HepG2 (cell line): Measurements from ENCODE around the gene ABCB8. TPM values are rescaled to one million over a fixed set of nuclear protein-coding genes. Genes with fewer than 3 reads are reported as not detected.

Source experiments
- E2F5 ChIP-seq: sonication (generic); formaldehyde crosslinking; conservative IDR thresholded peaks from 2 replicates; pipeline ENCODE4 v1.4.0; 2020; ENCODE audit warnings: missing genetic modification reagents
- ETV5 ChIP-seq: IDR thresholded peaks from 2 replicates; pipeline ENCODE4 v1.6.1; 2018; ENCODE audit warnings: missing biosample characterization, missing genetic modification reagents, inconsistent platforms, borderline replicate concordance
- GATAD2A ChIP-seq: IDR thresholded peaks from 2 replicates; pipeline ENCODE4 v1.6.1; 2016
- HIC2 ChIP-seq: sonication (generic); formaldehyde crosslinking; IDR thresholded peaks from 2 replicates; pipeline ENCODE4 v1.9.0; 2022; ENCODE audit warnings: low read depth, missing genetic modification reagents
- HNRNPH1 ChIP-seq: fragments of 200-400 bp; formaldehyde crosslinking; optimal IDR thresholded peaks from 2 replicates; pipeline ENCODE3; 2017; ENCODE audit warnings: mild to moderate bottlenecking, low read depth, low read length
- KDM3A ChIP-seq: IDR thresholded peaks from 2 replicates; pipeline ENCODE4 v1.6.1; 2018; ENCODE audit warnings: low read depth, missing compliant biosample characterization
- NONO ChIP-seq, 2 experiments: fragments of 450-650 bp in 1 of 2; sonication (generic) in 1 of 2; formaldehyde crosslinking in 1 of 2; IDR thresholded peaks in 1 of 2; conservative IDR thresholded peaks in 1 of 2; 2 replicates each; pipeline versions ENCODE4 v1.6.1 to v1.8.0; 2017 to 2022; ENCODE audit warnings: mild to moderate bottlenecking in 1 of 2, missing genetic modification reagents in 1 of 2, moderate library complexity in 1 of 2
- SNAPC4 ChIP-seq: sonication (generic); formaldehyde crosslinking; IDR thresholded peaks from 2 replicates; pipeline ENCODE4 v1.4.0; 2020; ENCODE audit warnings: mild to moderate bottlenecking, missing genetic modification reagents
- TBX3 ChIP-seq: fragments of 450-650 bp; IDR thresholded peaks from 2 replicates; pipeline ENCODE4 v1.6.1; 2017; ENCODE audit warnings: antibody characterized with exemption, mild to moderate bottlenecking, inconsistent platforms, borderline replicate concordance
- WIZ ChIP-seq: sonication (generic); formaldehyde crosslinking; IDR thresholded peaks from 2 replicates; pipeline ENCODE4 v1.5.1; 2020; ENCODE audit warnings: mild to moderate bottlenecking, missing genetic modification reagents
- YEATS2 ChIP-seq: sonication (generic); formaldehyde crosslinking; IDR thresholded peaks from 2 replicates; pipeline ENCODE4 v1.4.0; 2020; ENCODE audit warnings: missing genetic modification reagents, borderline replicate concordance
- ZMAT5 ChIP-seq: sonication (generic); formaldehyde crosslinking; IDR thresholded peaks from 2 replicates; pipeline ENCODE4 v1.5.0; 2020; ENCODE audit warnings: mild to moderate bottlenecking, low read depth, missing genetic modification reagents, borderline replicate concordance
- ZNF275 ChIP-seq: sonication (generic); formaldehyde crosslinking; IDR thresholded peaks from 2 replicates; pipeline ENCODE4 v1.8.0; 2022; ENCODE audit warnings: missing genetic modification reagents, mild to moderate bottlenecking, inconsistent platforms, borderline replicate concordance
- ZNF317 ChIP-seq: sonication (generic); formaldehyde crosslinking; IDR thresholded peaks from 2 replicates; pipeline ENCODE4 v1.5.0; 2020; ENCODE audit warnings: mild to moderate bottlenecking, missing genetic modification reagents
- ZNF563 ChIP-seq: sonication (generic); formaldehyde crosslinking; IDR thresholded peaks from 2 replicates; pipeline ENCODE4 v1.8.0; 2022; ENCODE audit warnings: mild to moderate bottlenecking, moderate library complexity, missing genetic modification reagents
- ZNF564 ChIP-seq: sonication (generic); formaldehyde crosslinking; IDR thresholded peaks from 2 replicates; pipeline ENCODE4 v1.8.1; 2023; ENCODE audit warnings: mild to moderate bottlenecking, missing genetic modification reagents
- ZNF740 ChIP-seq: sonication (generic); formaldehyde crosslinking; IDR thresholded peaks from 2 replicates; pipeline ENCODE4 v1.4.0; 2020; ENCODE audit warnings: missing genetic modification reagents
- ZNF777 ChIP-seq: sonication (generic); formaldehyde crosslinking; IDR thresholded peaks from 2 replicates; pipeline ENCODE4 v1.4.0; 2020; ENCODE audit warnings: missing genetic modification reagents
- polyA plus RNA-seq, 8 experiments: library from polyadenylated mRNA; depleted of rRNA in 3 of 8; stranded (reverse) in 7 of 8; unstranded in 1 of 8; fragments of >200 nt; fragmentation: Illumina TruSeq in 4 of 8; extraction: Trizol in 4 of 8; gene quantifications; 2 replicates each; pipeline versions ENCODE4 v1.2.1 to v1.2.3, GENCODE V29; 2011 to 2016; ENCODE audit warnings: low read depth in 4 of 8, missing spikeins in 1 of 8, mixed read lengths in 1 of 8; ENCODE audit not compliant: insufficient read depth in 1 of 8
- total RNA-seq, 5 experiments: library from RNA; depleted of rRNA; stranded (reverse); fragments of >200 nt; fragmentation: Illumina TruSeq; extraction: Trizol; gene quantifications; 2 replicates each; pipeline ENCODE4 v1.2.3, GENCODE V29; 2016; ENCODE audit warnings: low read depth in 1 of 5

Gene ABCB8
- total and polyA plus RNA-seq, 2 of the 13 experiments (the other 11 are each of a cell fraction or from before 2014, with no cell fraction given): 6.6 to 16.7 TPM

- 0 out of 2 replicates have a peak, but pooled peaks have one; percentile 12 for TF ChIP-seq SNAPC4 (CRISPR knock-in tag)
- TF ChIP-seq GATAD2A (CRISPR knock-in tag): peak; percentile 40; the same call in 1 of the 2 replicates
- TF ChIP-seq ZNF563: peak; percentile 30; the same call in 1 of the 2 replicates
- no peak for TF ChIP-seq TBX3
- no peak for TF ChIP-seq WIZ (CRISPR knock-in tag)
- TF ChIP-seq ZNF564 (CRISPR knock-in tag): no peak; the same call in 1 of the 2 replicates
- TF ChIP-seq ZNF275 (CRISPR knock-in tag): no peak
- peak; percentile 86 for TF ChIP-seq ETV5
- 0 out of 2 replicates have a peak, but pooled peaks have one; percentile 35 for TF ChIP-seq ZNF740
- 0 out of 2 replicates have a peak, but pooled peaks have one; percentile 5 for TF ChIP-seq ZNF317 (CRISPR knock-in tag)
- no peak for TF ChIP-seq KDM3A (CRISPR knock-in tag)
- no peak for TF ChIP-seq HNRNPH1
- 0 out of 2 replicates have a peak, but pooled peaks have one; percentile 4 for TF ChIP-seq E2F5 (CRISPR knock-in tag)
- TF ChIP-seq HIC2 (CRISPR knock-in tag): peak; percentile 99
- TF ChIP-seq ZMAT5 (CRISPR knock-in tag): no peak
- no peak for TF ChIP-seq YEATS2 (CRISPR knock-in tag)
- TF ChIP-seq ZNF777 (CRISPR knock-in tag): peak; percentile 52; the same call in 1 of the 2 replicates
- no peak for TF ChIP-seq NONO (IDR thresholded peaks at IDR 0.05)
- TF ChIP-seq NONO (CRISPR knock-in tag; conservative IDR thresholded peaks at IDR 0.05): 0 out of 2 replicates have a peak, but pooled peaks have one; percentile 22
Observed at GRCh38 chr7:151087245-151088018, 59.2 kb downstream of the ABCB8 start (continued).
